ENCODE results near the gene VPS18.

VPS18 gene

GRCh38 chr15:40879609-40880008, 14.6 kb upstream of the VPS18 start:
- no peak overlapping the region for H2BK12ac ChIP-seq (ENCODE audit: low read length)
- H4K8ac ChIP-seq (ENCODE audit: low read depth, low read length) = no peak overlapping the region
- H2BK5ac ChIP-seq (ENCODE audit: low read length) = no peak overlapping the region
- H2AFZ ChIP-seq (ENCODE audit: low read length) = no peak overlapping the region
- no peak overlapping the region for H3K23ac ChIP-seq (ENCODE audit: low read depth, low read length, poor library complexity)
- no peak overlapping the region for H2BK120ac ChIP-seq (ENCODE audit: low read depth, low read length)
- no peak overlapping the region for H3K4ac ChIP-seq (ENCODE audit: low read length)
- H3K27ac ChIP-seq (replicated peaks; ENCODE audit: low read length) = no peak overlapping the region
- H4K91ac ChIP-seq (ENCODE audit: low read depth, low read length, poor library complexity) = no peak overlapping the region
- H3K4me2 ChIP-seq (ENCODE audit: insufficient read depth, low read length, poor library complexity, severe bottlenecking) = no peak overlapping the region
- H3K18ac ChIP-seq (ENCODE audit: low read length) = no peak overlapping the region
- no peak overlapping the region for H3K4me3 ChIP-seq (ENCODE audit: low read length in 2 of 2)
- H3K14ac ChIP-seq (ENCODE audit: low read length) = no peak overlapping the region
- no peak overlapping the region for H2AK5ac ChIP-seq (ENCODE audit: low read depth, low read length)
- no peak overlapping the region for H3K9ac ChIP-seq (ENCODE audit: low read depth, low read length, poor library complexity)
- no peaks in the 10 kb centered on the region for H3K79me1 ChIP-seq (ENCODE audit: low read depth, low read length)
- no CpG with 5 or more reads among the region's 6 CpGs for WGBS, 2 donors (ENCODE audit: extremely low coverage in 2 of 2, insufficient read length in 2 of 2, insufficient replicate concordance in 1 of 2)
- no peaks in the 10 kb centered on the region for H3K9me3 ChIP-seq (replicated peaks in 1 of 2; ENCODE audit: control insufficient read depth in 2 of 2, insufficient read depth in 1 of 2, low read depth in 1 of 2, low read length in 2 of 2)
- H3K36me3 ChIP-seq (replicated peaks in 1 of 2; ENCODE audit: control insufficient read depth in 2 of 2, insufficient read depth in 2 of 2, low read length in 2 of 2) = no peaks in the 10 kb centered on the region
- H3K4me1 ChIP-seq (ENCODE audit: control insufficient read depth in 2 of 2, insufficient read depth in 1 of 2, low read depth in 1 of 2, low read length in 2 of 2) = no peaks in the 10 kb centered on the region
- H2BK15ac ChIP-seq (ENCODE audit: low read length) = no peak overlapping the region
- H3K27me3 ChIP-seq (ENCODE audit: control insufficient read depth in 3 of 3, insufficient read depth in 3 of 3, low read depth in 1 of 3, low read length in 3 of 3) = peaks cover 0 to 3% (median 1%) of the 10 kb centered on the region in 3 experiments
- DNase-seq (ENCODE audit: low spot score) = no peak

GRCh38 chr15:40881351-40881750, 12.9 kb upstream of the VPS18 start:
- Histone ChIP-seq H3K4ac (ENCODE audit: low read length) (no peak overlapping the region), H3K14ac (ENCODE audit: low read length) (peak overlapping the region; percentile 56), H3K79me1 (ENCODE audit: low read depth, low read length) (no peaks in the 10 kb centered on the region), H2BK5ac (ENCODE audit: low read length) (no peak overlapping the region), H3K4me1 (ENCODE audit: control insufficient read depth in 2 of 2, insufficient read depth in 1 of 2, low read depth in 1 of 2, low read length in 2 of 2) (no peaks in the 10 kb centered on the region), H3K18ac (ENCODE audit: low read length) (no peak overlapping the region), H2BK12ac (ENCODE audit: low read length) (peak overlapping the region; percentile 84), H4K8ac (ENCODE audit: low read depth, low read length) (no peak overlapping the region), H3K9me3 (replicated peaks in 1 of 2; ENCODE audit: control insufficient read depth in 2 of 2, insufficient read depth in 1 of 2, low read depth in 1 of 2, low read length in 2 of 2) (no peaks in the 10 kb centered on the region), H3K4me3 (ENCODE audit: low read length in 2 of 2) (peak overlapping the region in 1 of 2 donors; percentile 67), H3K27me3 (ENCODE audit: control insufficient read depth in 3 of 3, insufficient read depth in 3 of 3, low read depth in 1 of 3, low read length in 3 of 3) (no peaks in the 10 kb centered on the region), H3K36me3 (replicated peaks in 1 of 2; ENCODE audit: control insufficient read depth in 2 of 2, insufficient read depth in 2 of 2, low read length in 2 of 2) (no peaks in the 10 kb centered on the region), H2BK120ac (ENCODE audit: low read depth, low read length) (no peak overlapping the region), H4K91ac (ENCODE audit: low read depth, low read length, poor library complexity) (no peak overlapping the region), H3K4me2 (ENCODE audit: insufficient read depth, low read length, poor library complexity, severe bottlenecking) (no peak overlapping the region), H3K23ac (ENCODE audit: low read depth, low read length, poor library complexity) (no peak overlapping the region), H3K27ac (replicated peaks; ENCODE audit: low read length) (no peak overlapping the region), H2AFZ (ENCODE audit: low read length) (no peak overlapping the region), H2BK15ac (ENCODE audit: low read length) (no peak overlapping the region), H3K9ac (ENCODE audit: low read depth, low read length, poor library complexity) (no peak overlapping the region), H2AK5ac (ENCODE audit: low read depth, low read length) (no peak overlapping the region)
- DNase-seq (ENCODE audit: low spot score) = no peak
- WGBS, 2 donors (ENCODE audit: extremely low coverage in 2 of 2, insufficient read length in 2 of 2, insufficient replicate concordance in 1 of 2) = no CpG with 5 or more reads among the region's 6 CpGs

GRCh38 chr15:40886586-40886985, 7.7 kb upstream of the VPS18 start:
- Histone ChIP-seq H3K14ac (ENCODE audit: low read length) (no peak overlapping the region), H2AK5ac (ENCODE audit: low read depth, low read length) (no peak overlapping the region), H2AFZ (ENCODE audit: low read length) (no peak overlapping the region), H2BK12ac (ENCODE audit: low read length) (no peak overlapping the region), H3K4me1 (ENCODE audit: control insufficient read depth in 2 of 2, insufficient read depth in 1 of 2, low read depth in 1 of 2, low read length in 2 of 2) (no peaks in the 10 kb centered on the region), H3K4me2 (ENCODE audit: insufficient read depth, low read length, poor library complexity, severe bottlenecking) (no peak overlapping the region), H3K18ac (ENCODE audit: low read length) (no peak overlapping the region), H3K27me3 (ENCODE audit: control insufficient read depth in 3 of 3, insufficient read depth in 3 of 3, low read depth in 1 of 3, low read length in 3 of 3) (no peaks in the 10 kb centered on the region), H3K27ac (replicated peaks; ENCODE audit: low read length) (no peak overlapping the region), H3K4ac (ENCODE audit: low read length) (no peak overlapping the region), H3K79me1 (ENCODE audit: low read depth, low read length) (no peaks in the 10 kb centered on the region), H3K4me3 (ENCODE audit: low read length in 2 of 2) (no peak overlapping the region), H3K9ac (ENCODE audit: low read depth, low read length, poor library complexity) (no peak overlapping the region), H4K8ac (ENCODE audit: low read depth, low read length) (no peak overlapping the region), H3K23ac (ENCODE audit: low read depth, low read length, poor library complexity) (no peak overlapping the region), H2BK5ac (ENCODE audit: low read length) (no peak overlapping the region), H3K9me3 (replicated peaks in 1 of 2; ENCODE audit: control insufficient read depth in 2 of 2, insufficient read depth in 1 of 2, low read depth in 1 of 2, low read length in 2 of 2) (no peaks in the 10 kb centered on the region), H2BK120ac (ENCODE audit: low read depth, low read length) (no peak overlapping the region), H3K36me3 (replicated peaks in 1 of 2; ENCODE audit: control insufficient read depth in 2 of 2, insufficient read depth in 2 of 2, low read length in 2 of 2) (no peaks in the 10 kb centered on the region), H2BK15ac (ENCODE audit: low read length) (no peak overlapping the region), H4K91ac (ENCODE audit: low read depth, low read length, poor library complexity) (no peak overlapping the region)
- no CpG with 5 or more reads among the region's 1 CpG for WGBS, 2 donors (ENCODE audit: extremely low coverage in 2 of 2, insufficient read length in 2 of 2, insufficient replicate concordance in 1 of 2)
- DNase-seq (ENCODE audit: low spot score) = no peak

- Histone ChIP-seq H2BK120ac (ENCODE audit: low read depth, low read length) (no peak overlapping the region), H3K18ac (ENCODE audit: low read length) (no peak overlapping the region), H3K4me3 (ENCODE audit: low read length in 2 of 2) (no peak overlapping the region), H2BK12ac (ENCODE audit: low read length) (no peak overlapping the region), H3K4me2 (ENCODE audit: insufficient read depth, low read length, poor library complexity, severe bottlenecking) (no peak overlapping the region), H4K91ac (ENCODE audit: low read depth, low read length, poor library complexity) (no peak overlapping the region), H2BK15ac (ENCODE audit: low read length) (no peak overlapping the region), H2BK5ac (ENCODE audit: low read length) (no peak overlapping the region), H3K36me3 (replicated peaks in 1 of 2; ENCODE audit: control insufficient read depth in 2 of 2, insufficient read depth in 2 of 2, low read length in 2 of 2) (no peaks in the 10 kb centered on the region), H3K23ac (ENCODE audit: low read depth, low read length, poor library complexity) (no peak overlapping the region), H3K79me1 (ENCODE audit: low read depth, low read length) (no peaks in the 10 kb centered on the region), H2AK5ac (ENCODE audit: low read depth, low read length) (no peak overlapping the region), H3K9ac (ENCODE audit: low read depth, low read length, poor library complexity) (no peak overlapping the region), H3K4ac (ENCODE audit: low read length) (no peak overlapping the region), H4K8ac (ENCODE audit: low read depth, low read length) (no peak overlapping the region), H3K9me3 (replicated peaks in 1 of 2; ENCODE audit: control insufficient read depth in 2 of 2, insufficient read depth in 1 of 2, low read depth in 1 of 2, low read length in 2 of 2) (no peaks in the 10 kb centered on the region), H3K4me1 (ENCODE audit: control insufficient read depth in 2 of 2, insufficient read depth in 1 of 2, low read depth in 1 of 2, low read length in 2 of 2) (peaks cover 0 to 6% of the 10 kb centered on the region in 2 donors), H3K14ac (ENCODE audit: low read length) (no peak overlapping the region), H3K27me3 (ENCODE audit: control insufficient read depth in 3 of 3, insufficient read depth in 3 of 3, low read depth in 1 of 3, low read length in 3 of 3) (peaks cover 0 to 9% (median 3%) of the 10 kb centered on the region in 3 experiments), H3K27ac (replicated peaks; ENCODE audit: low read length) (no peak overlapping the region), H2AFZ (ENCODE audit: low read length) (no peak overlapping the region)
- no peak for DNase-seq (ENCODE audit: low spot score)
Observed at GRCh38 chr15:40889112-40889511, 5.1 kb upstream of the VPS18 start.
